ENCODE results near the gene ZBTB24.

- TF ChIP-seq CTCF (IDR thresholded peaks at IDR 0.05 in 4 of 5, conservative IDR thresholded peaks at IDR 0.05 in 1 of 5) (no peak), POLR2A (IDR thresholded peaks at IDR 0.05) (no peak)
Measured at GRCh38 chr6:109458774-109459531, 24.1 kb downstream of the ZBTB24 start.
